Measurements from ENCODE around the gene TSPOAP1.

The TSPOAP1 gene

GRCh38 chr17:58303971-58304749, 24.4 kb downstream of the TSPOAP1 start:
- DNase-seq (ENCODE audit: low spot score): peak; percentile 79

- no peak for DNase-seq (ENCODE audit: low spot score)
Measured at GRCh38 chr17:58302919-58303585, 25.5 kb downstream of the TSPOAP1 start.

- no peak for DNase-seq (ENCODE audit: low spot score)
Measured at GRCh38 chr17:58302171-58302918, 26.2 kb downstream of the TSPOAP1 start.

GRCh38 chr17:58301504-58302150, 27.0 kb downstream of the TSPOAP1 start:
- no peak for DNase-seq (ENCODE audit: low spot score)

- DNase-seq (ENCODE audit: low spot score): no peak
Measured at GRCh38 chr17:58300336-58300735, 28.3 kb downstream of the TSPOAP1 start.

GRCh38 chr17:58294034-58294433, 34.6 kb downstream of the TSPOAP1 start:
- DNase-seq (ENCODE audit: low spot score): no peak

- no peak for DNase-seq (ENCODE audit: low spot score)
Measured at GRCh38 chr17:58291246-58291645, 37.3 kb downstream of the TSPOAP1 start.

GRCh38 chr17:58289869-58290268, 38.7 kb downstream of the TSPOAP1 start:
- no peak for DNase-seq (ENCODE audit: low spot score)

GRCh38 chr17:58285422-58285810, 43.2 kb downstream of the TSPOAP1 start:
- DNase-seq (ENCODE audit: low spot score): no peak

GRCh38 chr17:58284613-58285421, 43.8 kb downstream of the TSPOAP1 start:
- no peak for DNase-seq (ENCODE audit: low spot score)

- no peak for DNase-seq (ENCODE audit: low spot score)
Measured at GRCh38 chr17:58283674-58284612, 44.7 kb downstream of the TSPOAP1 start.

- no peak for DNase-seq (ENCODE audit: low spot score)
Measured at GRCh38 chr17:58282442-58282841, 46.2 kb downstream of the TSPOAP1 start.

- DNase-seq (ENCODE audit: low spot score): peak; percentile 6
Measured at GRCh38 chr17:58281511-58282011, 47.0 kb downstream of the TSPOAP1 start.

GRCh38 chr17:58280480-58281217, 47.9 kb downstream of the TSPOAP1 start, which contains the start of gene MPO:
TSS of gene MPO (minus strand) at chr17:58280935. CDS start at chr17:58280758, 177 bp downstream.
- no peak for DNase-seq (ENCODE audit: low spot score)

- DNase-seq (ENCODE audit: low spot score): peak; percentile 8
Measured at GRCh38 chr17:58279736-58280479, 48.7 kb downstream of the TSPOAP1 start.

- peak; percentile 9 for DNase-seq (ENCODE audit: low spot score)
Measured at GRCh38 chr17:58279016-58279711, 49.4 kb downstream of the TSPOAP1 start.

GRCh38 chr17:58278661-58279015, 50.0 kb downstream of the TSPOAP1 start:
- peak; percentile 26 for DNase-seq (ENCODE audit: low spot score)
